GM23338 (cell line): ENCODE measurements around the gene KCNQ1OT1.

Experiments used
- CREB1 ChIP-seq: fragments of 250-450 bp; sonication (Bioruptor Pico); IDR thresholded peaks from 2 replicates; pipeline ENCODE4 v1.5.0; 2020; ENCODE audit warnings: low read depth, mild to moderate bottlenecking, moderate library complexity
- CTCF ChIP-seq, 2 experiments: fragments of 200-600 bp in 1 of 2; sonication (generic) in 1 of 2; conservative IDR thresholded peaks; 2 replicates each; pipeline versions ENCODE4 v1.5.1 to v1.6.1; 2016 to 2017; ENCODE audit warnings: antibody characterized with exemption in 2 of 2, low read depth in 2 of 2, mild to moderate bottlenecking in 2 of 2, moderate library complexity in 1 of 2
- ETS1 ChIP-seq: IDR thresholded peaks from 2 replicates; pipeline ENCODE4 v1.6.1; 2016; ENCODE audit warnings: antibody characterized with exemption
- EZH2 ChIP-seq: fragments of 200-600 bp; sonication (generic); IDR thresholded peaks from one replicate; pipeline ENCODE4 v1.8.0; 2017; ENCODE audit warnings: antibody characterized with exemption, mild to moderate bottlenecking, low read depth; ENCODE audit not compliant: unreplicated experiment
- EZH2phosphoT487 ChIP-seq: fragments of 200-600 bp; sonication (generic); IDR thresholded peaks from one replicate; pipeline ENCODE4 v1.8.1; 2018; ENCODE audit warnings: antibody characterized with exemption; ENCODE audit not compliant: unreplicated experiment
- JUNB ChIP-seq: IDR thresholded peaks from one replicate; pipeline ENCODE4 v1.6.1; 2016; ENCODE audit warnings: antibody characterized with exemption; ENCODE audit not compliant: unreplicated experiment
- NANOG ChIP-seq: IDR thresholded peaks from 2 replicates; pipeline ENCODE4 v1.6.1; 2016; ENCODE audit warnings: antibody characterized with exemption, borderline replicate concordance
- POLR2AphosphoS5 ChIP-seq: IDR thresholded peaks from 2 replicates; pipeline ENCODE4 v1.6.1; 2016; ENCODE audit warnings: antibody characterized with exemption, low read depth
- STAT1 ChIP-seq: IDR thresholded peaks from one replicate; pipeline ENCODE4 v1.6.1; 2016; ENCODE audit warnings: antibody characterized with exemption; ENCODE audit not compliant: unreplicated experiment
- ZNF114 ChIP-seq: fragments of 250-450 bp; sonication (Bioruptor Pico); IDR thresholded peaks from 2 replicates; pipeline ENCODE4 v1.5.0; 2020; ENCODE audit warnings: mild to moderate bottlenecking, moderate library complexity
- ZNF331 ChIP-seq: fragments of 250-450 bp; sonication (Bioruptor Pico); IDR thresholded peaks from 2 replicates; pipeline ENCODE4 v1.5.0; 2020; ENCODE audit warnings: low read depth, mild to moderate bottlenecking, moderate library complexity
- ZNF462 ChIP-seq: fragments of 250-450 bp; sonication (Bioruptor Pico); IDR thresholded peaks from 2 replicates; pipeline ENCODE4 v1.5.0; 2020; ENCODE audit warnings: mild to moderate bottlenecking, moderate library complexity
- TF ChIP-seq, protein P1 (sequence below): IDR thresholded peaks from one replicate; pipeline ENCODE4 v1.6.1; 2018; ENCODE audit warnings: antibody characterized with exemption; ENCODE audit not compliant: unreplicated experiment

GRCh38 chr11:2669634-2670469 lies 29.9 kb downstream of the KCNQ1OT1 start:
- no peak for TF ChIP-seq CTCF (conservative IDR thresholded peaks at IDR 0.05; ENCODE audit: low read depth in 2 of 2)
- no peak for TF ChIP-seq ZNF114 (CRISPR knock-in tag)
- no peak for TF ChIP-seq EZH2phosphoT487
- TF ChIP-seq, protein P1, sequence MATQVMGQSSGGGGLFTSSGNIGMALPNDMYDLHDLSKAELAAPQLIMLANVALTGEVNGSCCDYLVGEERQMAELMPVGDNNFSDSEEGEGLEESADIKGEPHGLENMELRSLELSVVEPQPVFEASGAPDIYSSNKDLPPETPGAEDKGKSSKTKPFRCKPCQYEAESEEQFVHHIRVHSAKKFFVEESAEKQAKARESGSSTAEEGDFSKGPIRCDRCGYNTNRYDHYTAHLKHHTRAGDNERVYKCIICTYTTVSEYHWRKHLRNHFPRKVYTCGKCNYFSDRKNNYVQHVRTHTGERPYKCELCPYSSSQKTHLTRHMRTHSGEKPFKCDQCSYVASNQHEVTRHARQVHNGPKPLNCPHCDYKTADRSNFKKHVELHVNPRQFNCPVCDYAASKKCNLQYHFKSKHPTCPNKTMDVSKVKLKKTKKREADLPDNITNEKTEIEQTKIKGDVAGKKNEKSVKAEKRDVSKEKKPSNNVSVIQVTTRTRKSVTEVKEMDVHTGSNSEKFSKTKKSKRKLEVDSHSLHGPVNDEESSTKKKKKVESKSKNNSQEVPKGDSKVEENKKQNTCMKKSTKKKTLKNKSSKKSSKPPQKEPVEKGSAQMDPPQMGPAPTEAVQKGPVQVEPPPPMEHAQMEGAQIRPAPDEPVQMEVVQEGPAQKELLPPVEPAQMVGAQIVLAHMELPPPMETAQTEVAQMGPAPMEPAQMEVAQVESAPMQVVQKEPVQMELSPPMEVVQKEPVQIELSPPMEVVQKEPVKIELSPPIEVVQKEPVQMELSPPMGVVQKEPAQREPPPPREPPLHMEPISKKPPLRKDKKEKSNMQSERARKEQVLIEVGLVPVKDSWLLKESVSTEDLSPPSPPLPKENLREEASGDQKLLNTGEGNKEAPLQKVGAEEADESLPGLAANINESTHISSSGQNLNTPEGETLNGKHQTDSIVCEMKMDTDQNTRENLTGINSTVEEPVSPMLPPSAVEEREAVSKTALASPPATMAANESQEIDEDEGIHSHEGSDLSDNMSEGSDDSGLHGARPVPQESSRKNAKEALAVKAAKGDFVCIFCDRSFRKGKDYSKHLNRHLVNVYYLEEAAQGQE, result no peak
- TF ChIP-seq ETS1, result no peak
- TF ChIP-seq EZH2, result no peak
- no peak for TF ChIP-seq POLR2AphosphoS5
- TF ChIP-seq CREB1, result no peak
- TF ChIP-seq ZNF331 (CRISPR knock-in tag), result no peak
- TF ChIP-seq NANOG, result no peak
- TF ChIP-seq JUNB, result no peak
- TF ChIP-seq ZNF462 (CRISPR knock-in tag), result no peak
- no peak for TF ChIP-seq STAT1
